Measurements from ENCODE around the gene NISCH. TPM values are rescaled to one million over a fixed set of nuclear protein-coding genes. Genes with fewer than 3 reads are reported as not detected.

Gene NISCH
- total RNA-seq, 1 experiment from 2014 or later, result 85.0 TPM

DNA sequence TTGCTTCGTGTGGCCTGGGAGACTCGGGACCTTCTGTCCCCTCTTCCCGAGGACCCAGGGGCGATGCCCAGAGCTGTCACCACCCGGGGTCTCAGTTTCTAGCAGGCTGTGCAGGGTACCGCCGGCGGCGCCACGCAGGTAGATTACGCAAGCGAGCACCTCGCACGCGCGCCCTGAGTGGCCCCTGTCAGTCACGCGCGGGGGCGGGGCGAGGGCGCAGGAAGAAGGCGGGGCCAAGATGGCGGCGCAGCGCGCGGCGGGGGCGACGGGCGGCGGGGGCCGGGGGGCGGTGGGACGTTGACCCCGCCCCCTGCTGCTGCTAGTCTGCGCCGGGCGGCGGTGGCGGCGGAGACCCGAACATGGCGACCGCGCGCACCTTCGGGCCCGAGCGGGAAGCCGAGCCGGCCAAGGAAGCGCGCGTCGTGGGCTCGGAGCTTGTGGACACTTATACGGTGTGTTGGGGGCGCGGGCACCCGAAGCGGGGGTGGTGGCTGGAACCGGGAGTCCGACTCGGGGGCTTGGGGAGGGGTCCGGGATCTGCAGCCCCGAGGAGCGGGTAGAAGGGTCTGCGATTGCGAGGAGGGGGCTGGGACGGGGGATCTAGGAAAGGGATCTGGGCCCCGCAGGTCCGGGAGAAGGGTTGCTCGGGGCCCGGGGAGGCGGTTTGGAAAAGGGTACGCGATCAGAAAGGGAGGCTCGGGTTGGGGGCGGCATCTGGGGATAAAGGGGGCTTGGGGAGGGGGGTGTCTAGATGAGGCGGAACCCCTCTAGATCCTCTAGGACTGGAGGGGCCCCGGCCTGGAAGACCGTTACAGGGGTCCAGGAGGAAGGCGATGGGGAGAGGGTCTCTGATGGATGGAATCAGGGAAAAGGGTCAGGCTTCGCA is at the start of gene NISCH (continued):
- TF ChIP-seq, protein P1, sequence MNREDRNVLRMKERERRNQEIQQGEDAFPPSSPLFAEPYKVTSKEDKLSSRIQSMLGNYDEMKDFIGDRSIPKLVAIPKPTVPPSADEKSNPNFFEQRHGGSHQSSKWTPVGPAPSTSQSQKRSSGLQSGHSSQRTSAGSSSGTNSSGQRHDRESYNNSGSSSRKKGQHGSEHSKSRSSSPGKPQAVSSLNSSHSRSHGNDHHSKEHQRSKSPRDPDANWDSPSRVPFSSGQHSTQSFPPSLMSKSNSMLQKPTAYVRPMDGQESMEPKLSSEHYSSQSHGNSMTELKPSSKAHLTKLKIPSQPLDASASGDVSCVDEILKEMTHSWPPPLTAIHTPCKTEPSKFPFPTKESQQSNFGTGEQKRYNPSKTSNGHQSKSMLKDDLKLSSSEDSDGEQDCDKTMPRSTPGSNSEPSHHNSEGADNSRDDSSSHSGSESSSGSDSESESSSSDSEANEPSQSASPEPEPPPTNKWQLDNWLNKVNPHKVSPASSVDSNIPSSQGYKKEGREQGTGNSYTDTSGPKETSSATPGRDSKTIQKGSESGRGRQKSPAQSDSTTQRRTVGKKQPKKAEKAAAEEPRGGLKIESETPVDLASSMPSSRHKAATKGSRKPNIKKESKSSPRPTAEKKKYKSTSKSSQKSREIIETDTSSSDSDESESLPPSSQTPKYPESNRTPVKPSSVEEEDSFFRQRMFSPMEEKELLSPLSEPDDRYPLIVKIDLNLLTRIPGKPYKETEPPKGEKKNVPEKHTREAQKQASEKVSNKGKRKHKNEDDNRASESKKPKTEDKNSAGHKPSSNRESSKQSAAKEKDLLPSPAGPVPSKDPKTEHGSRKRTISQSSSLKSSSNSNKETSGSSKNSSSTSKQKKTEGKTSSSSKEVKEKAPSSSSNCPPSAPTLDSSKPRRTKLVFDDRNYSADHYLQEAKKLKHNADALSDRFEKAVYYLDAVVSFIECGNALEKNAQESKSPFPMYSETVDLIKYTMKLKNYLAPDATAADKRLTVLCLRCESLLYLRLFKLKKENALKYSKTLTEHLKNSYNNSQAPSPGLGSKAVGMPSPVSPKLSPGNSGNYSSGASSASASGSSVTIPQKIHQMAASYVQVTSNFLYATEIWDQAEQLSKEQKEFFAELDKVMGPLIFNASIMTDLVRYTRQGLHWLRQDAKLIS (CRISPR knock-in tag; IDR thresholded peaks at IDR 0.05; ENCODE audit: borderline replicate concordance), result no peak
- TF ChIP-seq ZNF416 (CRISPR knock-in tag; IDR thresholded peaks at IDR 0.05), result no peak
- TF ChIP-seq ZBTB21 (CRISPR knock-in tag; IDR thresholded peaks at IDR 0.05; ENCODE audit: borderline replicate concordance), result no peak
- TF ChIP-seq GABPB1 (CRISPR knock-in tag; IDR thresholded peaks at IDR 0.05), result peak; percentile 63
- no peak for TF ChIP-seq ZNF138 (CRISPR knock-in tag; conservative IDR thresholded peaks at IDR 0.05)
- no peak for TF ChIP-seq NR1H2 (CRISPR knock-in tag; IDR thresholded peaks at IDR 0.05)
- TF ChIP-seq SMAD4 (CRISPR knock-in tag; IDR thresholded peaks at IDR 0.05), result no peak
- no peak for TF ChIP-seq HMGA2 (CRISPR knock-in tag; IDR thresholded peaks at IDR 0.05)
- no peak for TF ChIP-seq CREB1 (CRISPR knock-in tag; IDR thresholded peaks at IDR 0.05)
- TF ChIP-seq, protein P2, sequence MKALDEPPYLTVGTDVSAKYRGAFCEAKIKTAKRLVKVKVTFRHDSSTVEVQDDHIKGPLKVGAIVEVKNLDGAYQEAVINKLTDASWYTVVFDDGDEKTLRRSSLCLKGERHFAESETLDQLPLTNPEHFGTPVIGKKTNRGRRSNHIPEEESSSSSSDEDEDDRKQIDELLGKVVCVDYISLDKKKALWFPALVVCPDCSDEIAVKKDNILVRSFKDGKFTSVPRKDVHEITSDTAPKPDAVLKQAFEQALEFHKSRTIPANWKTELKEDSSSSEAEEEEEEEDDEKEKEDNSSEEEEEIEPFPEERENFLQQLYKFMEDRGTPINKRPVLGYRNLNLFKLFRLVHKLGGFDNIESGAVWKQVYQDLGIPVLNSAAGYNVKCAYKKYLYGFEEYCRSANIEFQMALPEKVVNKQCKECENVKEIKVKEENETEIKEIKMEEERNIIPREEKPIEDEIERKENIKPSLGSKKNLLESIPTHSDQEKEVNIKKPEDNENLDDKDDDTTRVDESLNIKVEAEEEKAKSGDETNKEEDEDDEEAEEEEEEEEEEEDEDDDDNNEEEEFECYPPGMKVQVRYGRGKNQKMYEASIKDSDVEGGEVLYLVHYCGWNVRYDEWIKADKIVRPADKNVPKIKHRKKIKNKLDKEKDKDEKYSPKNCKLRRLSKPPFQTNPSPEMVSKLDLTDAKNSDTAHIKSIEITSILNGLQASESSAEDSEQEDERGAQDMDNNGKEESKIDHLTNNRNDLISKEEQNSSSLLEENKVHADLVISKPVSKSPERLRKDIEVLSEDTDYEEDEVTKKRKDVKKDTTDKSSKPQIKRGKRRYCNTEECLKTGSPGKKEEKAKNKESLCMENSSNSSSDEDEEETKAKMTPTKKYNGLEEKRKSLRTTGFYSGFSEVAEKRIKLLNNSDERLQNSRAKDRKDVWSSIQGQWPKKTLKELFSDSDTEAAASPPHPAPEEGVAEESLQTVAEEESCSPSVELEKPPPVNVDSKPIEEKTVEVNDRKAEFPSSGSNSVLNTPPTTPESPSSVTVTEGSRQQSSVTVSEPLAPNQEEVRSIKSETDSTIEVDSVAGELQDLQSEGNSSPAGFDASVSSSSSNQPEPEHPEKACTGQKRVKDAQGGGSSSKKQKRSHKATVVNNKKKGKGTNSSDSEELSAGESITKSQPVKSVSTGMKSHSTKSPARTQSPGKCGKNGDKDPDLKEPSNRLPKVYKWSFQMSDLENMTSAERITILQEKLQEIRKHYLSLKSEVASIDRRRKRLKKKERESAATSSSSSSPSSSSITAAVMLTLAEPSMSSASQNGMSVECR (CRISPR knock-in tag; IDR thresholded peaks at IDR 0.05; ENCODE audit: borderline replicate concordance), result peak; percentile 69; the same call in 1 of the 2 replicates
- TF ChIP-seq, protein P3, sequence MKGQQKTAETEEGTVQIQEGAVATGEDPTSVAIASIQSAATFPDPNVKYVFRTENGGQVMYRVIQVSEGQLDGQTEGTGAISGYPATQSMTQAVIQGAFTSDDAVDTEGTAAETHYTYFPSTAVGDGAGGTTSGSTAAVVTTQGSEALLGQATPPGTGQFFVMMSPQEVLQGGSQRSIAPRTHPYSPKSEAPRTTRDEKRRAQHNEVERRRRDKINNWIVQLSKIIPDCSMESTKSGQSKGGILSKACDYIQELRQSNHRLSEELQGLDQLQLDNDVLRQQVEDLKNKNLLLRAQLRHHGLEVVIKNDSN (CRISPR knock-in tag; IDR thresholded peaks at IDR 0.05), result peak; percentile 72
- TF ChIP-seq CREM (CRISPR knock-in tag; IDR thresholded peaks at IDR 0.05), result no peak
- TF ChIP-seq ZNF263 (CRISPR knock-in tag; IDR thresholded peaks at IDR 0.05; ENCODE audit: low read depth), result no peak
- no peak for TF ChIP-seq TEAD4 (CRISPR knock-in tag; IDR thresholded peaks at IDR 0.05)
- TF ChIP-seq, protein P4, sequence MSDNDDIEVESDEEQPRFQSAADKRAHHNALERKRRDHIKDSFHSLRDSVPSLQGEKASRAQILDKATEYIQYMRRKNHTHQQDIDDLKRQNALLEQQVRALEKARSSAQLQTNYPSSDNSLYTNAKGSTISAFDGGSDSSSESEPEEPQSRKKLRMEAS (CRISPR knock-in tag; IDR thresholded peaks at IDR 0.05), result peak; percentile 79
- no peak for TF ChIP-seq PRRX2 (CRISPR knock-in tag; IDR thresholded peaks at IDR 0.05)
- TF ChIP-seq ETV6 (CRISPR knock-in tag; IDR thresholded peaks at IDR 0.05), result no peak
- no peak for TF ChIP-seq TEAD1 (CRISPR knock-in tag; IDR thresholded peaks at IDR 0.05)
- TF ChIP-seq, protein P5, sequence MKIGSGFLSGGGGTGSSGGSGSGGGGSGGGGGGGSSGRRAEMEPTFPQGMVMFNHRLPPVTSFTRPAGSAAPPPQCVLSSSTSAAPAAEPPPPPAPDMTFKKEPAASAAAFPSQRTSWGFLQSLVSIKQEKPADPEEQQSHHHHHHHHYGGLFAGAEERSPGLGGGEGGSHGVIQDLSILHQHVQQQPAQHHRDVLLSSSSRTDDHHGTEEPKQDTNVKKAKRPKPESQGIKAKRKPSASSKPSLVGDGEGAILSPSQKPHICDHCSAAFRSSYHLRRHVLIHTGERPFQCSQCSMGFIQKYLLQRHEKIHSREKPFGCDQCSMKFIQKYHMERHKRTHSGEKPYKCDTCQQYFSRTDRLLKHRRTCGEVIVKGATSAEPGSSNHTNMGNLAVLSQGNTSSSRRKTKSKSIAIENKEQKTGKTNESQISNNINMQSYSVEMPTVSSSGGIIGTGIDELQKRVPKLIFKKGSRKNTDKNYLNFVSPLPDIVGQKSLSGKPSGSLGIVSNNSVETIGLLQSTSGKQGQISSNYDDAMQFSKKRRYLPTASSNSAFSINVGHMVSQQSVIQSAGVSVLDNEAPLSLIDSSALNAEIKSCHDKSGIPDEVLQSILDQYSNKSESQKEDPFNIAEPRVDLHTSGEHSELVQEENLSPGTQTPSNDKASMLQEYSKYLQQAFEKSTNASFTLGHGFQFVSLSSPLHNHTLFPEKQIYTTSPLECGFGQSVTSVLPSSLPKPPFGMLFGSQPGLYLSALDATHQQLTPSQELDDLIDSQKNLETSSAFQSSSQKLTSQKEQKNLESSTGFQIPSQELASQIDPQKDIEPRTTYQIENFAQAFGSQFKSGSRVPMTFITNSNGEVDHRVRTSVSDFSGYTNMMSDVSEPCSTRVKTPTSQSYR (CRISPR knock-in tag; IDR thresholded peaks at IDR 0.05), result no peak
- TF ChIP-seq, protein P6, sequence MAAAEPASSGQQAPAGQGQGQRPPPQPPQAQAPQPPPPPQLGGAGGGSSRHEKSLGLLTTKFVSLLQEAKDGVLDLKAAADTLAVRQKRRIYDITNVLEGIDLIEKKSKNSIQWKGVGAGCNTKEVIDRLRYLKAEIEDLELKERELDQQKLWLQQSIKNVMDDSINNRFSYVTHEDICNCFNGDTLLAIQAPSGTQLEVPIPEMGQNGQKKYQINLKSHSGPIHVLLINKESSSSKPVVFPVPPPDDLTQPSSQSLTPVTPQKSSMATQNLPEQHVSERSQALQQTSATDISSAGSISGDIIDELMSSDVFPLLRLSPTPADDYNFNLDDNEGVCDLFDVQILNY (CRISPR knock-in tag; IDR thresholded peaks at IDR 0.05), result peak; percentile 88
- no peak for TF ChIP-seq JUN (CRISPR knock-in tag; IDR thresholded peaks at IDR 0.05)
- TF ChIP-seq ATF1 (CRISPR knock-in tag; IDR thresholded peaks at IDR 0.05), result no peak
- 0 out of 2 replicates have a peak, but pooled peaks have one; percentile 61 for TF ChIP-seq SP1 (CRISPR knock-in tag; conservative IDR thresholded peaks at IDR 0.05)
